GM12892 (cell line): ENCODE measurements around the gene SNCA.

Experiments
- DNase-seq: peaks from one replicate; pipeline ENCODE4 v3.0.0; 2011; ENCODE audit not compliant: insufficient read length
- FAIRE-seq: peaks from 2 replicates; lab custom pipeline; 2011; peaks lifted over from hg19 to GRCh38; lab: Jason Lieb, UNC
- POLR2A ChIP-seq: IDR thresholded peaks from 2 replicates; pipeline ENCODE4 v1.6.1; 2011; ENCODE audit warnings: low read depth, low read length, control low read depth
- POLR2AphosphoS5 ChIP-seq: IDR thresholded peaks from 2 replicates; pipeline ENCODE4 v1.6.1; 2011; ENCODE audit warnings: low read depth, low read length, control low read depth
- TAF1 ChIP-seq: IDR thresholded peaks from 2 replicates; pipeline ENCODE4 v1.6.1; 2011; ENCODE audit warnings: low read depth, mild to moderate bottlenecking, control low read depth, low read length, borderline replicate concordance

SNCA gene

DNA sequence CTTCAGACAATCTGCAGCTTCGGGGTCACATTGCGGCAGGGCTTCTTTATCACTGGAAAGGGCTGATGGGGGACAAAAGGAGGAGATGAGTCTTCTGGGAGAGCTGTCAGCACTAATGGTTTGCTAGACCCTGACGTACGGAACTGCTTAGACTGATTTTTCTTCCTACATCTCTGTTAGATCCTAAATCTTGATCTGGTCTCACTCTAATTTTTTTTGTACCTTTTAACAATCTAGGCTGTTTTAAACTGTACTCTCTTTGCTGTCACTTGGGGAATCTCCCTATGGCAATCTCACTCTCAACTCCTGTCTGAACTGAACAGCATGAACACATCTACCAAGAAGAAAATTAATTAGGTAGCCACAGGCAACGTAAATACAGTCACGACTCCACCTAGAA is 120.1 kb downstream of the SNCA start:
- TF ChIP-seq TAF1 (no peak), POLR2A (no peak), POLR2AphosphoS5 (no peak)
- FAIRE-seq (no peak), DNase-seq (no peak)

DNA sequence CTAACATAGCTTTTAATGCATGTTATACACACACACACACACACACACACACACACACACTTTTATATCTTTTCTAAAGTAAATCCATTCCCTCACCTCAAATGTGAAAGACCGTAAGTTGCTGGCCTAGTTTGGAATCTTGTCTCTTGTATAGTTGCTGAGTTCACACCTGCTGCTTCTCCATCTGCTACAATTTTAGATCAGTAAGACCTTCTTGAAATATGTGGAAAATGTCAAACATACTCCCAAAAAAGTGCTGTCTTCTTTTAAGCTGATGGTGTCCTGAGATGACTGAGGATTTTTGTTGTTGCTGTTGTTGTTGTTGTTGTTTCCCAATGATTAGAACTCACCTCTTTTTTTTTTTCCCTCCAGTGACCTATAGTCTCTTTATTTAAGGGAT is 121.3 kb downstream of the SNCA start:
- DNase-seq: no peak
- TF ChIP-seq POLR2AphosphoS5 (no peak), TAF1 (no peak), POLR2A (no peak)
- FAIRE-seq: no peak

DNA sequence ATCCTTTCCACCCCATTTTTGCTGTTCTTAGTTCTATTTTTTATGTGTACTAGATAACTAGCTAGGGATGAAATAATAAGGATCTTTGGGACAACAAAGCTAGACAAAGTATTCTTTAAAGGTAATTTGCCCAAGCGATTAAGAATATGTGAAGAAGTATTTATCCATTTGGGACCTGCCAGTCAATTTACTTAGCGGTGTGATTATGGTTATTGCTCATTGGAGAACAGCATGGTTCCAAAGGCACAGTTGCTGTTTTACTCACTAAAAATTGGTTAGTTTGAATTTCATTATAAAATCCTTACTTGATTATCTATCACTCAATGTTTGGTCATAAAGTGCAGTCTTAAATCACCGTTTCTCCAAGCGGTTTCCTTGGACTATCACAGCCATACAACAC is 124.1 kb downstream of the SNCA start:
- TF ChIP-seq POLR2AphosphoS5 (no peak), POLR2A (no peak), TAF1 (no peak)
- DNase-seq (no peak), FAIRE-seq (no peak)

DNA sequence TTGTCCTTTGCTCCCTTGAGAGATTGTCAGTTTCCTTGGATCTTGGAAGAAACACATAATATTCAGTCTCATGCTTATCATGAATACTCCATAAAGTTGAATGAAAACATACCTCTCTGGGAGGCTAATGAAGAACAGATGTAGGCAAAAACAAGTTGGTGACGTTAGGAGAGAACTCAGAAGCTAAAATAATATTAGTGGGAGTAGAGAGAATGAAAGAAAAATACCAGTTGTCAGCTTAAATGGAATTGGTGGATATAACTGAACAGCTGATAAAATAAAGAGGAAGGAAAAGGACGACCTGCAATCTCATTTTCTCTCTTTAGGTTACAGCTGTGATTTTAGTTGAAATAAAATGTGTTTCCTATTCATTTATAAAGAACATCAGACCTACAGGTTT is 124.8 kb downstream of the SNCA start:
- TF ChIP-seq POLR2AphosphoS5 (no peak), POLR2A (no peak), TAF1 (no peak)
- DNase-seq (no peak), FAIRE-seq (no peak)

DNA sequence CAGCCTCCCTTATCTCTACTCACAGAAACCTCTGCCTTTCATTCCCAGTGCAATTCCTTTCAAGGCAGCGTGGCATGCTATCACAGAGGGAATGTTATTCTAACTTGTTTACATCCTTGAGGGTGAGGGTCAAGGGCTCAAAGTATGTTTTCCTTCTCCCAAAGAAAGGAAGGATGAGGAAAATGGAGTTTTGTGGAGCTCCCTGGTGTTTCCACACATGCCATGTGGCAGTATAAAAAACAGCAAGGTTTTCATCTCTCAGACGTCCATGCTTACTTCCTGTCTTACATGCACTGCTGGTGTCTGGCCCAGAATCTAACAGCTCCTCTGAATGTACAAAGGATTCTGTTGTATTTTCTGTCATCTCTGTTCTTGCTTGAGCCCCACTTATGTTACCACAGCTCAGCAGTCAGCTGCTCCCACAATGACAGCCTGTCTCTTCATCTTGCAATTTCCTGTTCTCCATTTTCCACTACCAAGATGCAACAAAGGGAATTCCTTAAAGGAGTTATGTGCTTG is 128.0 kb downstream of the SNCA start:
- DNase-seq (no peak), FAIRE-seq (no peak)
- TF ChIP-seq POLR2A (no peak), POLR2AphosphoS5 (no peak), TAF1 (no peak)

DNA sequence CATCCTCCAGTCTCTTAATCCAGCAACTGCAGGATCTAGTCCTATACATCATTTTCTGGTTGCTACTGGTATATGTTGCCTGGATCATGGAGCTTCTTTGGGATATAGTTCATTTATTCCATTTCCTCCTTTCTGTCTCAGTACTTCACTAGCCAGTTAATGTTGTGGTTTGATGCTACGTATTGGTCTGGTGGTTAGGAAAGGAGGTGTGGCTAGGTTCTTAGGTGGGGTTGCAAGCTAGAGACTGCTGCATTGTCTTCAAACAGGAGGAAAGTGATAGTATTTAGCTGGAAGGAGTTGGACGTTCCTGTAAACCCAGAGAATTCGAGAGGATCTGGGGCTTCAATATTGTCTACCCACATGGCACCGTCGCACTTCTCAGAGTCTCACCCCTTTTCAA is 129.5 kb downstream of the SNCA start:
- no peak for TF ChIP-seq POLR2AphosphoS5
- TF ChIP-seq TAF1: no peak
- no peak for TF ChIP-seq POLR2A
- DNase-seq (no peak), FAIRE-seq (no peak)

DNA sequence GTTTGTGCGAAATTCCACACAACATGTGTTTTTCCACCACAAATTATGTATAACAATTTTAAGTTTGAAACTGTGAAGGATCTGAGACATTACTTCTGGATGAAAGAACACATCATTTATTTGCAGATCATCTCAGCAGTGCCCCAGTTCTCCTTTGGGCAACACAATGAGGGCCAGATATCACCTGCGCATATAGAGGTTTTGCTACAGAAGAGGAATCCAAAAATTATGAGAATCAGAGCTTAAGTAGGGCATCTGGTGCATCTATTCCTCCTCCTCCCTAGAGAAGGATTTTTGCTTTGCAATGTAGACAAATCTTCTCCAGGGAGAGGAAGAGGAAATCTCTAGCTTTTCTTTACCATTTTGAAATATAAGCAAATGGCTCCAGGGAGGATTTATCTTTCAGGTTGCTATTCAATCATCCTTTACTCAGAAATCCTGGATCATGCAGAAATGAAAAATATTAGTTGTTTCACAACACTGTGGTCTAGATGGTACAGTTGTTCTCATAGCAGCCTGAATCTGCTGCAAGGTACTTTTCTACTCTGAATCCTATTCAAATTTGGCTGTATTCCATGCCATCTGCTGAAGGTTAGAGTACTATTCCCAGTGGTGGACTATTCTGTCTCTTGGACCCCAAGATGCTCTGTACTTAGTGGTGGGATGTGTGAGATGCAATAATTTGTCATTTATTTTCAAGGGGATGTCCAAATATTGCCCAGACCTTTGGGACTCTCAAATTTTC is 132.1 kb downstream of the SNCA start:
- no peak for TF ChIP-seq POLR2AphosphoS5
- TF ChIP-seq TAF1: no peak
- TF ChIP-seq POLR2A: no peak
- FAIRE-seq (no peak), DNase-seq (no peak)

DNA sequence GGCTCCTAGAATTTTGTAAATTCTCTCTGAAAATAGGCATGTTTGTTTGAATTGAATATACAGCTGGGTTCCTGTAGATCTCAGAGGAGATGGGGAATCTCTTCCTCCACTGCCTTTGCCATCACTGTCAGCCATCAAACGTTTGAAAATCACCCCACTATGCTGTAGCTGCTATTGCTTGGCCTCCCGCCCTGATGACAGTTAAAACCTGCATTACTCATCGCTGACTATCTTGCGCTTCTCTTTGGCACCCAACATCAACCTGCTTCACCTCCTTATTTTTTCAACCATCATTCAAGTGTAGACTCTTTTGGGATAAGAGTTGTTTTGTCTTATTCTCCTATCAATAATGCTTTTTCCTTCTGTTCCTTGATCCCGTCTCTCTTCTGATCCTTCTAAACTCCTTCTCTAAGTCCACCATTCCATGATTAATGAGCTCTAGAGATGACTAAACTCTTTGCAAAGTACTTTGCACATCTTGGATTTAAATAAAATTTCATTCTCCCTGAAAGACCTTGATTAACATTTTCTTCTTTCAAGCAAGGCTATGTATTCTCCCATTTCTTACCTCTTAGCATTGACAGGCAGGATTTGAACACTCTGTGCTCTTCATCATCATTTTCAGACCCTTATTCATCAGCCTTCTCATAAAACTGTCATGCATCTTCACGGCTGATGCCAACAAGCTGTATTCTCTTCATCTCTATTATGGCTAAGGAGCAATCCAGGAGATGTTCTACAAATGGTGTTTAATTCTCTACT is 133.0 kb downstream of the SNCA start:
- FAIRE-seq (no peak), DNase-seq (no peak)
- no peak for TF ChIP-seq TAF1
- no peak for TF ChIP-seq POLR2A
- no peak for TF ChIP-seq POLR2AphosphoS5

DNA sequence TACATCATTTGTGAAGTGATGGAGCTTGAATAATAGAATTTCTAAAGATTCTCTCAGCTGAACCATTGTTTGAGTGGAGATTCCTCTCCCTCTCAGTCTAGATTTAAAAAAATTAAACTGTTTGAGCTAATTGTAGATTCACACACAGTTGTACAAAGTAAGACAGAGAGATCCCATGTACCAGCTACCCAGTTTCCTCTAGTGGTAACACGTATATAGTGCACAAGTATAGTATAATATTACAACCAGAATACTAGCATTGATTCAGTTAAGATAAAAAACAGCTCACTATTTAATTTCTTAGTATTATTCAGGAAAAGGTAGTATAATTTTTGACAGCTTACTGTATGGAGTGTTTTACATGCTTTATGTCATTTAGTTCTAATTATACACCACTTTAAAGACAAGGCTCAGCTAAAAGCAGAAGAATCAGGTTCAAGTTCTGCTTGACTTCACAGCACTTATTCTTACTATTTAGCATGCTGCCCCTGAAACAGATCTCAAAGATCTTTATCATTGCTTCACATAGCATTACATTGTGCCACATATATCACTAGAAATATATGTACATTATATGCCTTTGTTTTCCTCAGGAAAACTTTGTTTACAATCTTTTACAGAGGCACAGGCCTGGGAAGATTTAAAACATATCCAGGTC is 136.1 kb downstream of the SNCA start:
- no peak for TF ChIP-seq TAF1
- TF ChIP-seq POLR2A: no peak
- no peak for TF ChIP-seq POLR2AphosphoS5
- DNase-seq: no peak
- FAIRE-seq: no peak

DNA sequence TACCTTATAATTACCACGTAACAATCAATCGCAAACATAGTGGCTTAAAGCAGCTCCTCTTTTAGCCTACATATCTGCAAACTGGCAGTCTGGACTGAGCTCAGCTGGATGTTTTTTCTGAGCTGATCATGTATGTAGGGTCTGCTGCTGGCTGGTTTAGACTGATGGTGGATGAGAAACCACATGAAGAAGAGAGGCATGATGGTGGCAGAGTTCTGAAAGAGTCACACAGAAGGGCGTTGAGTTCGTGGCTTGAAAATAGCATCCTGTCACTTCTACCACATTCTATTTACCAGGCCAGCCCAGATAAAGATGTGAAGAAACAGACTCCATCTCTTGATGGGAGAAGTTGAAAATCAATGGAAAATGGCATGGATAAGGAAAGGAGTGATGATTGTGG is 151.3 kb downstream of the SNCA start:
- DNase-seq (no peak), FAIRE-seq (no peak)
- TF ChIP-seq TAF1 (no peak), POLR2A (no peak), POLR2AphosphoS5 (no peak)

DNA sequence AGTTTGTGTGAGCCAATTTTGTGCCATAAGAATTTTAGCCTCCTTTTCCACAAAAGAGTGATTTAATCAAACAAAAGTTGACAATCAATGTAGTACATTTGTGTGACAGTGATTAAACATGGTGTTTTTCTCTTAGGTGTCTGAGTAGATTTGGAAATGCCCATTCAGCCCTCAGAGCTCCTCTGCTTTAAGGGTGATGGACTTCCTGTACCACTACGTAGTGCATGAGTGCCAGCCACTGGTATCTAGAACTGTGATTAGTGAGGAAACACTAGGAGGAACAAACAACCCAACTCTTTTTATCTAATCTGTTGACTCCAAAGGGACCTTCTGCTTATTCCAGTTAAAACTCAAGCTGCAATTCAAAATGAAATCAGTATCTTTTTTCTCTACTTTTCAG is 151.7 kb downstream of the SNCA start:
- no peak for DNase-seq
- FAIRE-seq: no peak
- TF ChIP-seq POLR2A (no peak), TAF1 (no peak), POLR2AphosphoS5 (no peak)

DNA sequence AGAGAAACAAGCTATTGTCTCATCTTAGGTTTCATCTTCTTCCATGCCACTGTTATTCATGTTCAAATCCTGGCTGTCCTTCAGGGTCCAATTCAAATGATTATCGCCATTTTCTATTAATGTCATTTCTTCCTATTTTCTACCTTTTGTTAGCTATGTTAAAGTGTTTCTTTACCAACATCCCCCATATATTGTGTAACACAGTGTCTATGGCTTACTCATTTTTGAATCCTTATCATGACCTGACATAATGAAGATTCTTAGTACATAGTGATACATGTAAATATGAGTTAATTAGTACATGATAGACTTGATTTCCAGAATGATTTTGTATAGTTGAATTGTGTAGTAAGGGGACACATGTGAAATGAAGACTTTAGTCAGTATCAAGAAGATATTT is 152.4 kb downstream of the SNCA start:
- no peak for TF ChIP-seq TAF1
- no peak for FAIRE-seq

DNA sequence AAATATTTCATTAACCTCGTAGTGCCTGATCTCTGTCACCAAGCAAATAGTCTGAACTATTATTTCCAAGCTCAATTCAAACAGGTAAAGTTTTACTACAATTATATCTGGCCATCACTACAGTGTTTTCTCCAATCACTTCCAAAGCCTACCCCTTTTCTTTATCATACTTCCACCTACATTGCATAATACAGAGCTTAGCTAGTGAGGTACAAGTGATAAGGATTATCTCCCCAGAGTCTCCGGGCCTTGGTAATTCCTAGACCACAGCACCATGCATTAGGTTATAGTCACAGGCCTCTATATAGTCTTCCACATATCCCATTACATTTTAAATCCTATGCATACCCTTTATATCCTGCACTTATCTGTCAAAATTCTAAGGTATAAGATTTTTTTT is 154.2 kb downstream of the SNCA start:
- DNase-seq (no peak), FAIRE-seq (no peak)
- TF ChIP-seq TAF1 (no peak), POLR2A (no peak)

More for the DNA sequence above, 152.4 kb downstream of the SNCA start:
- DNase-seq: no peak
